ENCODE results near the gene C1orf21.

DNA sequence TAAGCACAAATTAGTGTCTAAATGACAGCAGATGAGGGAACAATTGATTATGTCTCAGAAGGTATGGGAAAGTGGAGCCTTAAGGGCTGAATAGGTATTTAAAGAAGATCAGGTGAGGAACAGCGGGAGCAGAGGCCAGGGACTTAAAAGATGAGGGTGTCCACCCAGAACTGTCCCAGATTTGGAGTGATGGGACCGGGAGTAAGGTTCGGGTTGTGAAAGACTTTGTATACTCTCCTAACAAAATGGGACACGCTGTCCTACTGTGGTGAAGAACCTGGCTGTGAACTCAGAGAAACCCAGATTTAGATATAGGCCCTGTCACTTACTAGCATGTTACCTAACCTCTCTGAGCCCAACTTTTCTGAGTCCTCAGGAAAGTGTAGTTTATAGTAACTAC is 140.6 kb downstream of the C1orf21 start:
- no peak for TF ChIP-seq POLR2A (IDR thresholded peaks at IDR 0.05; ENCODE audit: low read depth, low read length)
- TF ChIP-seq, protein P1, sequence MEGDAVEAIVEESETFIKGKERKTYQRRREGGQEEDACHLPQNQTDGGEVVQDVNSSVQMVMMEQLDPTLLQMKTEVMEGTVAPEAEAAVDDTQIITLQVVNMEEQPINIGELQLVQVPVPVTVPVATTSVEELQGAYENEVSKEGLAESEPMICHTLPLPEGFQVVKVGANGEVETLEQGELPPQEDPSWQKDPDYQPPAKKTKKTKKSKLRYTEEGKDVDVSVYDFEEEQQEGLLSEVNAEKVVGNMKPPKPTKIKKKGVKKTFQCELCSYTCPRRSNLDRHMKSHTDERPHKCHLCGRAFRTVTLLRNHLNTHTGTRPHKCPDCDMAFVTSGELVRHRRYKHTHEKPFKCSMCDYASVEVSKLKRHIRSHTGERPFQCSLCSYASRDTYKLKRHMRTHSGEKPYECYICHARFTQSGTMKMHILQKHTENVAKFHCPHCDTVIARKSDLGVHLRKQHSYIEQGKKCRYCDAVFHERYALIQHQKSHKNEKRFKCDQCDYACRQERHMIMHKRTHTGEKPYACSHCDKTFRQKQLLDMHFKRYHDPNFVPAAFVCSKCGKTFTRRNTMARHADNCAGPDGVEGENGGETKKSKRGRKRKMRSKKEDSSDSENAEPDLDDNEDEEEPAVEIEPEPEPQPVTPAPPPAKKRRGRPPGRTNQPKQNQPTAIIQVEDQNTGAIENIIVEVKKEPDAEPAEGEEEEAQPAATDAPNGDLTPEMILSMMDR (IDR thresholded peaks at IDR 0.05; ENCODE audit: extremely low read depth in 1 of 2, insufficient read depth in 1 of 2, low read depth in 1 of 2, low read length in 2 of 2), result no peak
- TF ChIP-seq, protein P2, sequence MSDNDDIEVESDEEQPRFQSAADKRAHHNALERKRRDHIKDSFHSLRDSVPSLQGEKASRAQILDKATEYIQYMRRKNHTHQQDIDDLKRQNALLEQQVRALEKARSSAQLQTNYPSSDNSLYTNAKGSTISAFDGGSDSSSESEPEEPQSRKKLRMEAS (IDR thresholded peaks at IDR 0.05; ENCODE audit: insufficient read depth, insufficient read length), result no peak
